ENCODE measurements around the gene WBP2. TPM values are rescaled to one million over a fixed set of nuclear protein-coding genes. Genes with fewer than 3 reads are reported as not detected.

WBP2 gene
- total and polyA plus RNA-seq, 2 of the 13 experiments (the other 11 are each of a cell fraction or from before 2014, with no cell fraction given), result 29.2 to 29.5 TPM

DNA sequence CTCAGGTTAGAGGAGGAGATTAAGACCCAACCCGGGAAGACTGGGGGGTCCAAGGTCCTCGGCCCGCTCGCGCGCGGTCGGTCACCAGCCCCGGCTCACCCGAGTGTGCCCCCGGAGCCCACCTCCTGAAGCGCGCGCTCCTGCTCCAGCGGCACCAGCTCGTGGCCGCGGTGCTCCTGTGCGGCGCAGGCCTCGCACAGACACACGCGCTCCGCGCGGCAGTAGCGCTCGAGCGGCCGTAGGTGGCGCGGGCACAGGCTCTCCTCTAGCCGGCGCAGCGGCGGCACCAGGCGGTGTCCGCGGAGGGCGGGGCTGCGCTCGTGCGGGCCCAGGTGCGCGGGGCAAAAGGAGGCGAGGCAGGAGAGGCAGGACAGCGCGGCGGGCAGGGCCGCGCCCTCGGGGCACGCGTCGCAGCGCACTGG, 22.6 kb upstream of the WBP2 start (continued):
- no peak for TF ChIP-seq ZBTB40 (IDR thresholded peaks at IDR 0.05)
- no peak; the same call in 1 of the 2 replicates for TF ChIP-seq ZBTB40 (CRISPR knock-in tag; IDR thresholded peaks at IDR 0.05)
- peak; percentile 23; the same call in 1 of the 2 replicates for TF ChIP-seq PHF20 (CRISPR knock-in tag; IDR thresholded peaks at IDR 0.05)
- no peak for TF ChIP-seq CC2D1A (CRISPR knock-in tag; IDR thresholded peaks at IDR 0.05)
- no peak for TF ChIP-seq ZFP37 (CRISPR knock-in tag; IDR thresholded peaks at IDR 0.05; ENCODE audit: borderline replicate concordance)
- peak; percentile 86 for TF ChIP-seq CENPT (CRISPR knock-in tag; IDR thresholded peaks at IDR 0.05; ENCODE audit: low read depth)
- TF ChIP-seq, protein P1, sequence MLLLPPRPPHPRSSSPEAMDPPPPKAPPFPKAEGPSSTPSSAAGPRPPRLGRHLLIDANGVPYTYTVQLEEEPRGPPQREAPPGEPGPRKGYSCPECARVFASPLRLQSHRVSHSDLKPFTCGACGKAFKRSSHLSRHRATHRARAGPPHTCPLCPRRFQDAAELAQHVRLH (CRISPR knock-in tag; IDR thresholded peaks at IDR 0.05; ENCODE audit: borderline replicate concordance, low read depth), result peak; percentile 59; the same call in 1 of the 2 replicates
- TF ChIP-seq JDP2 (CRISPR knock-in tag; IDR thresholded peaks at IDR 0.05; ENCODE audit: borderline replicate concordance), result no peak; the same call in 1 of the 2 replicates
- no peak for TF ChIP-seq ZNF572 (CRISPR knock-in tag; IDR thresholded peaks at IDR 0.05)
- TF ChIP-seq FLYWCH1 (CRISPR knock-in tag; IDR thresholded peaks at IDR 0.05), result peak; percentile 91
- peak; percentile 58 for TF ChIP-seq ZNF629 (CRISPR knock-in tag; conservative IDR thresholded peaks at IDR 0.05)
- TF ChIP-seq CHD4 (IDR thresholded peaks at IDR 0.05; ENCODE audit: borderline replicate concordance, low read length), result no peak
- no peak for TF ChIP-seq ZFAT (CRISPR knock-in tag; conservative IDR thresholded peaks at IDR 0.05)
- TF ChIP-seq ZNF331 (CRISPR knock-in tag; IDR thresholded peaks at IDR 0.05), result peak; percentile 71
- no peak; the same call in 1 of the 2 replicates for TF ChIP-seq TOE1 (CRISPR knock-in tag; IDR thresholded peaks at IDR 0.05)
- peak; percentile 78 for TF ChIP-seq ZNF724P (CRISPR knock-in tag; IDR thresholded peaks at IDR 0.05; ENCODE audit: borderline replicate concordance)
- TF ChIP-seq ZNF547 (CRISPR knock-in tag; IDR thresholded peaks at IDR 0.05), result no peak; the same call in 1 of the 2 replicates
- no peak for TF ChIP-seq ZNF24 (IDR thresholded peaks at IDR 0.05)
- TF ChIP-seq ZNF354B (CRISPR knock-in tag; IDR thresholded peaks at IDR 0.05), result no peak
- TF ChIP-seq CERS6 (CRISPR knock-in tag; IDR thresholded peaks at IDR 0.05), result no peak; the same call in 1 of the 2 replicates

All from HepG2 (cell line).